RWPE2 (cell line): ENCODE results near the gene CENPP.
A peak's percentile ranks its signal among the peaks of the same experiment; 100 is the strongest.

ENCODE experiments used
- ATAC-seq: fragments of 200-7000 bp; cut with Tn5 transposase; 3 replicates; pipeline ENCODE4 v1.9.1; 2021; ENCODE audit warnings: low read depth
- DNase-seq: peaks from one replicate; pipeline ENCODE4 v3.0.0-alpha.2; 2020; ENCODE audit warnings: low spot score
- H3K27ac ChIP-seq: fragments of 450-650 bp; 2 replicates; pipeline ENCODE4 v1.5.1; 2017; ENCODE audit warnings: mild to moderate bottlenecking; ENCODE audit not compliant: poor library complexity, severe bottlenecking
- H3K27me3 ChIP-seq: fragments of 250-450 bp; sonication (Bioruptor Pico); 2 replicates; pipeline ENCODE4 v1.5.1; 2021; ENCODE audit warnings: mild to moderate bottlenecking, moderate library complexity; ENCODE audit not compliant: insufficient read depth, poor library complexity, severe bottlenecking
- H3K36me3 ChIP-seq: fragments of 250-450 bp; sonication (Bioruptor Pico); 2 replicates; pipeline ENCODE4 v1.5.1; 2020; ENCODE audit warnings: low read depth, mild to moderate bottlenecking, moderate library complexity
- H3K4me1 ChIP-seq: fragments of 250-450 bp; sonication (Bioruptor Pico); 2 replicates; pipeline ENCODE4 v1.5.1; 2021; ENCODE audit warnings: mild to moderate bottlenecking, moderate library complexity; ENCODE audit not compliant: insufficient read depth, poor library complexity, severe bottlenecking
- H3K4me3 ChIP-seq: fragments of 250-450 bp; sonication (Bioruptor Pico); 2 replicates; pipeline ENCODE4 v1.5.1; 2021; ENCODE audit warnings: mild to moderate bottlenecking, moderate library complexity; ENCODE audit not compliant: severe bottlenecking
- H3K9me3 ChIP-seq: fragments of 250-450 bp; sonication (Bioruptor Pico); 2 replicates; pipeline ENCODE4 v1.5.1; 2021; ENCODE audit warnings: mild to moderate bottlenecking, moderate library complexity; ENCODE audit not compliant: severe bottlenecking
- TF ChIP-seq, protein P1 (sequence below): fragments of 450-650 bp; IDR thresholded peaks from one replicate; pipeline ENCODE4 v1.5.1; 2017; ENCODE audit warnings: mild to moderate bottlenecking, moderate library complexity; ENCODE audit not compliant: poor library complexity, severe bottlenecking

Gene CENPP

GRCh38 chr9:92599938-92600461, 274.2 kb downstream of the CENPP start:
- TF ChIP-seq, protein P1, sequence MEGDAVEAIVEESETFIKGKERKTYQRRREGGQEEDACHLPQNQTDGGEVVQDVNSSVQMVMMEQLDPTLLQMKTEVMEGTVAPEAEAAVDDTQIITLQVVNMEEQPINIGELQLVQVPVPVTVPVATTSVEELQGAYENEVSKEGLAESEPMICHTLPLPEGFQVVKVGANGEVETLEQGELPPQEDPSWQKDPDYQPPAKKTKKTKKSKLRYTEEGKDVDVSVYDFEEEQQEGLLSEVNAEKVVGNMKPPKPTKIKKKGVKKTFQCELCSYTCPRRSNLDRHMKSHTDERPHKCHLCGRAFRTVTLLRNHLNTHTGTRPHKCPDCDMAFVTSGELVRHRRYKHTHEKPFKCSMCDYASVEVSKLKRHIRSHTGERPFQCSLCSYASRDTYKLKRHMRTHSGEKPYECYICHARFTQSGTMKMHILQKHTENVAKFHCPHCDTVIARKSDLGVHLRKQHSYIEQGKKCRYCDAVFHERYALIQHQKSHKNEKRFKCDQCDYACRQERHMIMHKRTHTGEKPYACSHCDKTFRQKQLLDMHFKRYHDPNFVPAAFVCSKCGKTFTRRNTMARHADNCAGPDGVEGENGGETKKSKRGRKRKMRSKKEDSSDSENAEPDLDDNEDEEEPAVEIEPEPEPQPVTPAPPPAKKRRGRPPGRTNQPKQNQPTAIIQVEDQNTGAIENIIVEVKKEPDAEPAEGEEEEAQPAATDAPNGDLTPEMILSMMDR, result no peak
- no peaks in the 10 kb centered on the region for H3K27me3 ChIP-seq
- DNase-seq (no peak), ATAC-seq (peak; percentile 45; the same call in 1 of the 3 replicates)
- H3K4me3 ChIP-seq, result no peak overlapping the region
- no peak overlapping the region for H3K27ac ChIP-seq
- H3K4me1 ChIP-seq, result no peaks in the 10 kb centered on the region
- no peaks in the 10 kb centered on the region for H3K36me3 ChIP-seq
- no peaks in the 10 kb centered on the region for H3K9me3 ChIP-seq

- no peak overlapping the region for H3K27ac ChIP-seq
- ATAC-seq (no peak), DNase-seq (no peak)
- TF ChIP-seq, protein P1, result no peak
- H3K36me3 ChIP-seq, result no peaks in the 10 kb centered on the region; the same call in 1 of the 2 replicates
- H3K9me3 ChIP-seq, result no peaks in the 10 kb centered on the region
- H3K4me1 ChIP-seq, result no peaks in the 10 kb centered on the region
- no peaks in the 10 kb centered on the region for H3K27me3 ChIP-seq
- no peak overlapping the region for H3K4me3 ChIP-seq
These were observed 274.9 kb downstream of the CENPP start for GRCh38 chr9:92600462-92601261.

DNA sequence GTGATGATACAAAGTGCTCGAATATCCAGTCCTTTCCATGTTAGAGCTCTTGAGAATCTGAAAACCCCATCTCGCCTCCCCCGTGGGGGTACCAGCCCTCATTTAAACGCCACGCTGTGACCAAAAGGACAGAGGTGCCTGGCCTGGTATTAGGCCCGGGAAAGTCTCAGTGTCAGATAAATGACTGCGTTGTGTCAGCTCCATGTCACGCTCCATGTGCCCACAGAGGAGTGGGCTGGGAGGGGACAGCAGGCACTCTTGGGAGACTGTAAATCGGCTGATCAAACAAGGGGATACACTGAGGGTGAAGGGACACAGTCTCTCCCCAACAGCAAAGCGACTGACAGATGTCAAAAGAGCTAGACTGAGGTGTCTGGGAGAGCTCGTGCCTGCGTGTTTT, 275.7 kb downstream of the CENPP start:
- TF ChIP-seq, protein P1, result no peak
- ATAC-seq (no peak), DNase-seq (no peak)
- Histone ChIP-seq H3K27me3 (no peaks in the 10 kb centered on the region), H3K4me1 (no peaks in the 10 kb centered on the region), H3K36me3 (no peaks in the 10 kb centered on the region; the same call in 1 of the 2 replicates), H3K27ac (no peak overlapping the region), H3K9me3 (no peaks in the 10 kb centered on the region), H3K4me3 (no peak overlapping the region)

- no peak for DNase-seq
- Histone ChIP-seq H3K36me3 (no peaks in the 10 kb centered on the region; the same call in 1 of the 2 replicates), H3K27ac (no peak overlapping the region)
These were observed 276.7 kb downstream of the CENPP start for GRCh38 chr9:92602413-92602812.

More at GRCh38 chr9:92602413-92602812, 276.7 kb downstream of the CENPP start:
- H3K4me1 ChIP-seq, result no peaks in the 10 kb centered on the region
- TF ChIP-seq, protein P1, result no peak
- no peaks in the 10 kb centered on the region for H3K27me3 ChIP-seq
- ATAC-seq, result no peak
- H3K4me3 ChIP-seq, result no peak overlapping the region
- H3K9me3 ChIP-seq, result no peaks in the 10 kb centered on the region
